ENCODE data around the gene REM2. TPM values are rescaled to one million over a fixed set of nuclear protein-coding genes. Genes with fewer than 3 reads are reported as not detected.

The REM2 gene
- total and polyA plus RNA-seq, 4 donors: 0.08 to 0.14 (median 0.11) TPM; not detected in 1

GRCh38 chr14:22897357-22897756 lies 14.3 kb downstream of the REM2 start:
- no peak overlapping the region for H3K27ac ChIP-seq (ENCODE audit: low read depth in 1 of 2, low read length in 2 of 2)
- H3K4me1 ChIP-seq (ENCODE audit: control insufficient read depth in 4 of 4, insufficient read depth in 4 of 4, low read length in 3 of 4): no peaks in the 10 kb centered on the region
- no peak overlapping the region for H3K9ac ChIP-seq (ENCODE audit: low read depth in 1 of 2, low read length in 2 of 2)
- H3K4me3 ChIP-seq (ENCODE audit: low read depth in 1 of 3, low read length in 3 of 3): no peak overlapping the region
- WGBS: 93% methylated on average over 1 of the region's 1 CpG
- DNase-seq (ENCODE audit: low spot score): peak; percentile 59
- H3K36me3 ChIP-seq (ENCODE audit: control insufficient read depth in 4 of 4, insufficient read depth in 3 of 4, low read depth in 1 of 4, low read length in 3 of 4): peaks cover 5 to 20% (median 15%) of the 10 kb centered on the region in 4 donors
- no peaks in the 10 kb centered on the region for H3K9me3 ChIP-seq (ENCODE audit: control insufficient read depth in 4 of 4, low read length in 3 of 4)
- TF ChIP-seq, protein P1, sequence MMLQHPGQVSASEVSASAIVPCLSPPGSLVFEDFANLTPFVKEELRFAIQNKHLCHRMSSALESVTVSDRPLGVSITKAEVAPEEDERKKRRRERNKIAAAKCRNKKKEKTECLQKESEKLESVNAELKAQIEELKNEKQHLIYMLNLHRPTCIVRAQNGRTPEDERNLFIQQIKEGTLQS (IDR thresholded peaks at IDR 0.05): no peak
- no peak for TF ChIP-seq GABPA (IDR thresholded peaks at IDR 0.05 in 1 of 2, conservative IDR thresholded peaks at IDR 0.05 in 1 of 2)
- no peak for TF ChIP-seq EGR1 (IDR thresholded peaks at IDR 0.05; ENCODE audit: low read depth in 2 of 2)
- no peak for TF ChIP-seq NR2F2 (IDR thresholded peaks at IDR 0.05)
- TF ChIP-seq FOXA1 (IDR thresholded peaks at IDR 0.05): no peak
- no peak for TF ChIP-seq SP1 (IDR thresholded peaks at IDR 0.05)
- TF ChIP-seq RAD21 (IDR thresholded peaks at IDR 0.05): no peak
- TF ChIP-seq FOXA2 (IDR thresholded peaks at IDR 0.05): no peak
- H3K27me3 ChIP-seq (ENCODE audit: control insufficient read depth in 4 of 4, insufficient read depth in 4 of 4, low read length in 3 of 4): no peaks in the 10 kb centered on the region

DNA sequence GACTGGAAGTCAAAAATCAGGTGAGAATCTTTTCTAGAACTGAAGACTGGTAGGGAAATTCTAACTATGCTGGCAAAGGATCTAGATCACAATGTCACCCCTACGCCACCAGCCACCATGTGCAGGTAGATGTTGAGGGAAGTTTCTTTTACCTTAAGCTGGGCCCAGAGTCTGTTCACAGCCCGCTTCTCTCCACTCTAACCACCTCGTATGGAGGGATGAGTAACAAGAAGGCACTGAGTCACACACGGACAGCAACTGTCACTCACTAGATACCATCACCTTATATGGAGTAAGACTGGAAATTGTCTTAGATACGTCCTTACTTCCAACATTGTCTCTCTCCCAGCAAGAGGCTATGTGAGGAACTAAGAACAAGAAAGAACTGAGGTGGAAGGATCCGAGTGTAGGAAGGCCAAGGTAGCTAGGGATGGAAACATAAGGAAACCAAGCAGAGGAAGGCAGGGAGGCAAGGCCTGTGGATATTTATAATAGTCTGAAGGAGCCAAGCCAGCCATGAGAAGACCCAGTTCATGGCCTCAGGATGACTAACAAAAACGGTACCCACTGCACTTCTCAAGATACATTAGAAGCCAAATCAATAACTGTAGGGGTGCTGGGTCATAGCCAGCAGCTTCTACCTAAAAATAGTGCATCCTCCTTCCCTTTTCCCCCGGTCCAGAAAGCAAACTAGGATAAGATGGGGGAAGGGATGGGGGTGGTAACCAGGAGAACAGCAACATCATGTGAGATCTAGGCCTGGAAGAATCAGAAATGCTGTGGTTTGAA lies 15.5 kb downstream of the REM2 start:
- H3K27ac ChIP-seq (ENCODE audit: low read depth in 1 of 2, low read length in 2 of 2): no peak overlapping the region
- H3K27me3 ChIP-seq (ENCODE audit: control insufficient read depth in 4 of 4, insufficient read depth in 4 of 4, low read length in 3 of 4): no peaks in the 10 kb centered on the region
- no peak for TF ChIP-seq HNF4A (conservative IDR thresholded peaks at IDR 0.05)
- no peak for TF ChIP-seq JUND (IDR thresholded peaks at IDR 0.05)
- no peak for TF ChIP-seq RAD21 (IDR thresholded peaks at IDR 0.05)
- TF ChIP-seq SP1 (IDR thresholded peaks at IDR 0.05): no peak
- no peak for TF ChIP-seq NR2F2 (IDR thresholded peaks at IDR 0.05)
- no peak for TF ChIP-seq ZBTB33 (IDR thresholded peaks at IDR 0.05)
- no peak for TF ChIP-seq EGR1 (IDR thresholded peaks at IDR 0.05; ENCODE audit: low read depth in 2 of 2)
- TF ChIP-seq, protein P1 (IDR thresholded peaks at IDR 0.05): no peak
- no peak for TF ChIP-seq CTCF (IDR thresholded peaks at IDR 0.05; ENCODE audit: low read depth, low read length, missing input control)
- TF ChIP-seq REST (IDR thresholded peaks at IDR 0.05): no peak
- TF ChIP-seq FOXA2 (IDR thresholded peaks at IDR 0.05): no peak
- TF ChIP-seq GABPA (IDR thresholded peaks at IDR 0.05 in 1 of 2, conservative IDR thresholded peaks at IDR 0.05 in 1 of 2): no peak
- TF ChIP-seq, protein P2, sequence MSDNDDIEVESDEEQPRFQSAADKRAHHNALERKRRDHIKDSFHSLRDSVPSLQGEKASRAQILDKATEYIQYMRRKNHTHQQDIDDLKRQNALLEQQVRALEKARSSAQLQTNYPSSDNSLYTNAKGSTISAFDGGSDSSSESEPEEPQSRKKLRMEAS (IDR thresholded peaks at IDR 0.05): no peak
- TF ChIP-seq RXRA (IDR thresholded peaks at IDR 0.05): no peak
- no peak for TF ChIP-seq YY1 (IDR thresholded peaks at IDR 0.05)
- TF ChIP-seq HNF4G (IDR thresholded peaks at IDR 0.05): no peak
- TF ChIP-seq TAF1 (conservative IDR thresholded peaks at IDR 0.05): no peak
- no peak for TF ChIP-seq FOXA1 (IDR thresholded peaks at IDR 0.05)
- no peaks in the 10 kb centered on the region for H3K9me3 ChIP-seq (ENCODE audit: control insufficient read depth in 4 of 4, low read length in 3 of 4)
- peaks cover 0 to 7% (median 6%) of the 10 kb centered on the region in 4 donors for H3K4me1 ChIP-seq (ENCODE audit: control insufficient read depth in 4 of 4, insufficient read depth in 4 of 4, low read length in 3 of 4)
- no peak overlapping the region for H3K9ac ChIP-seq (ENCODE audit: low read depth in 1 of 2, low read length in 2 of 2)
- no peak overlapping the region for H3K4me3 ChIP-seq (ENCODE audit: low read depth in 1 of 3, low read length in 3 of 3)
- no peak for DNase-seq (ENCODE audit: low spot score)
- WGBS: 78% methylated on average over 8 of the region's 8 CpGs
- peaks cover 5 to 25% (median 20%) of the 10 kb centered on the region in 4 donors for H3K36me3 ChIP-seq (ENCODE audit: control insufficient read depth in 4 of 4, insufficient read depth in 3 of 4, low read depth in 1 of 4, low read length in 3 of 4)

Data from liver (tissue), 9 donors.